HG03575 (cell line): ENCODE data around the gene ZBTB32.
"Not testable (repeated sequence)": the region's sequence is repeated elsewhere in the genome, so short reads cannot be mapped to it uniquely, and the experiment has no call there.

Experiments
- ATAC-seq: cut with Tn5 transposase; IDR thresholded peaks from one replicate; pipeline ENCODE4 v1.9.1; 2021; ENCODE audit not compliant: unreplicated experiment, insufficient number of reproducible peaks, low FRiP score; ENCODE audit errors: extremely low read depth

ZBTB32 gene

DNA sequence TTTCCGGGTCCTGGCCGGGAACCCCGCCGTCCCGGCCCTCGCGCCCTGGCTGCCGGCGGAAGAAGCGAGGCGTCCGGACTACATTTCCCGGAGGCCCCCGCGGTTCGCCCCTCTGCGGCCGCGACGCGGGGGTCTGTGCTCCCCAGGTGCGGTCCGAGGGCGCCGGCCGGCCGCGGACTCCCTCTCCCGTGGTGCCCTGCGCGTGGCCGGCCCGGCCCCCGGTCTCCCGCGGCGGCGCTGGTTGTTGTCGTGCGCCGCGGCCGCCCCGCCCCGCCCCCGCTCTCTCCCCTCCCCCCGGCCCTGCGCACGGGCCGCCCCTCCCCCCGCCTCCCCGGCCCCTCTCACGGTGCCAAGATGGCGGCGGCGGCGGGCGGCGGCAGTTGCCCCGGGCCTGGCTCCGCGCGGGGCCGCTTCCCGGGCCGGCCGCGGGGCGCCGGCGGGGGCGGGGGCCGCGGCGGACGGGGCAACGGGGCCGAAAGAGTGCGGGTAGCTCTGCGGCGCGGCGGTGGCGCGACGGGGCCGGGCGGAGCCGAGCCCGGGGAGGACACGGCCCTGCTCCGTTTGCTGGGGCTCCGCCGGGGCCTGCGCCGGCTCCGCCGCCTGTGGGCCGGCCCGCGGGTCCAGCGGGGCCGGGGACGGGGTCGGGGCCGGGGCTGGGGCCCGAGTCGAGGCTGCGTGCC, 13.4 kb downstream of the ZBTB32 start, which contains the start of gene KMT2B:
KMT2B (plus strand) TSS at position 339 of the 680 bp plus-strand sequence; CDS start at position 355, 16 bp downstream.
- ATAC-seq: no peak

- ATAC-seq: no peak
These were observed 14.1 kb downstream of the ZBTB32 start for GRCh38 chr19:35718345-35719041.

DNA sequence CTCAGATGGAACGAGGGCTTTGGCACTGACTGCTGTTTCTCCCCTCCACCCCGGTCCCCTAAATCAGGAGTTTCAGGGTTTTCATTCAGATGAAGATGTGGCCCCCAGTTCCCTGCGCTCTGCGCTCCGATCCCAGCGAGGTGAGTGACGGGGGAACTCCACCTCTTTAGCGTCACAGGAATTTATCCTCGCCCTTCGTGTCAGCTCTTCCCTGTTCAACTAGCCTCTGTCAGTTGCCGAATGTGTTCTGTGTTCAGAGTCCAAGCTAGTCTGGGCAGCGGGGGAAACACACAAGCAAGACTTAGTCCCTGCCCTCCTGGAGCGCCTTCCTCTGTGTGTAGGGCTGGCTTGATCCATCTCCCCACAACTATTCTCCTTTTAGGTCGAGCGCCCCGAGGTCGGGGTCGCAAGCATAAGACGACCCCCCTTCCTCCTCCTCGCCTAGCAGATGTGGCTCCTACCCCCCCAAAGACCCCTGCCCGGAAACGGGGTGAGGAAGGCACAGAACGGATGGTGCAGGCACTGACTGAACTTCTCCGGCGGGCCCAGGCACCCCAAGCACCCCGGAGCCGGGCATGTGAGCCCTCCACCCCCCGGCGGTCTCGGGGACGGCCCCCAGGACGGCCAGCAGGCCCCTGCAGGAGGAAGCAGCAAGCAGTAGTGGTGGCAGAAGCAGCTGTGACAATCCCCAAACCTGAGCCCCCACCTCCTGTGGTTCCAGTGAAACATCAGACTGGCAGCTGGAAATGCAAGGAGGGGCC, 15.2 kb downstream of the ZBTB32 start:
- no peak for ATAC-seq

GRCh38 chr19:35720163-35720524, 15.8 kb downstream of the ZBTB32 start:
- no peak for ATAC-seq

GRCh38 chr19:35720648-35721047, 16.3 kb downstream of the ZBTB32 start:
- no peak for ATAC-seq

GRCh38 chr19:35721374-35721773, 17.0 kb downstream of the ZBTB32 start:
- no peak for ATAC-seq

- no peak for ATAC-seq
These were observed 18.1 kb downstream of the ZBTB32 start for GRCh38 chr19:35722461-35722860.

GRCh38 chr19:35722897-35723296, 18.5 kb downstream of the ZBTB32 start:
- no peak for ATAC-seq

- ATAC-seq: no peak
These were observed 19.3 kb downstream of the ZBTB32 start for GRCh38 chr19:35723671-35724070.

DNA sequence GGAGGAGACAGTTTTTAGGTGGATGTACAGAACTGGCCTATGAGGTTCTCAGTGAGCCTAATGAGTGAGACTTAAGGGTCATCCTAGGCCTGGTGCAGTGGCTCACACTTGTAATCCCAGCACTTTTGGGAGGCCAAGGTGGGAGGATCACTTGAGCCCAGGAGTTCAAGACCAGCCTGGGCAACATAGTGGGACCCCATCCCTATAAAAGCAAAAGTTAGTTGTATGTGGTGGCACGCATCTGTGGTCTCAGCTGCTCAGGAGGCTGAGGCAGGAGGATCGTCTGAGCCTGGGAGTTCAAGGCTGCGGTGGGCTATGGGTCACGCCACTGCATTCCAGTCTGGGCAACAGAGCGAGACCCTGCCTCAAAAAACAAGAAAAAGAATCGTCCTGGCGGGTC, 19.8 kb downstream of the ZBTB32 start:
- ATAC-seq: not testable (repeated sequence)

- no peak for ATAC-seq
These were observed 20.2 kb downstream of the ZBTB32 start for GRCh38 chr19:35724560-35724959.

GRCh38 chr19:35725216-35725861, 21.0 kb downstream of the ZBTB32 start:
- no peak for ATAC-seq

GRCh38 chr19:35727053-35727955, 22.9 kb downstream of the ZBTB32 start:
- no peak for ATAC-seq

DNA sequence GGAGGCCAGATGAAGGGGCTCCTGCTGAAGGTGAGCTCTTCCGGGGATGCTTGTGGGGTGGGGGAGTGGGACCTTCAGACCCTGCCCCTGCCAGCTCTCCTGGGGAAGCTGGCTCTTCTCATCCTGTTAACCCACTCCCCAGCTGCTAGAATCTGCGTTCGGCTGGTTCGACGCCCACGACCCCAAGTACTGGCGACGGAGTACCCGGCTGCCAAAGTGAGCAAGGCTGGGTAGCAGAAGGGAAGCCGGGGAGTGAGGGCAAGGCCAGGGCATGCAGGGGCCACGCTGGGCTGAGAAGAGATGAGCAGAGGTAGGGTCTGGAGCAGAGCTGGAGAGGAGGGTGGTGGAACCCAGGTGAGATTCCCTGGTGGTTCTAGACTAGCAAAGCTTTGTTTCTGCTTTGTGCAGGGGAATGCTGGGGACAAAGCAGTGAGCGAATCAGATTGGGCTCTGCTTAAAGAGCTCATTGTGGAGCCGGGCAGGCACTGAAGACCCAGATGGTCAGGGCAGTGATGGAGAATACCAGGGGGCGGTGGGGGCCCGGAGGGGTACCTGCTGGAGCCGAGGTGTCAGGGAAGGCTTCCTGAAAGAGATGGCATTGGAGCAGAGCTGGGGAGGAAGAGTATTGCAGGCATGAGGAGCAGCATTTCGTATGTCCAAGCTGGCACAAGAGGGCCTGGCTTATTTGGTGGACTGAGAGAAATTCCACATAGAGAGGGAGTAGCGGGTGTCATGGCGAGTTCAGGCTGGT, 23.8 kb downstream of the ZBTB32 start:
- ATAC-seq: no peak

GRCh38 chr19:35729021-35729420, 24.7 kb downstream of the ZBTB32 start:
- ATAC-seq: no peak

DNA sequence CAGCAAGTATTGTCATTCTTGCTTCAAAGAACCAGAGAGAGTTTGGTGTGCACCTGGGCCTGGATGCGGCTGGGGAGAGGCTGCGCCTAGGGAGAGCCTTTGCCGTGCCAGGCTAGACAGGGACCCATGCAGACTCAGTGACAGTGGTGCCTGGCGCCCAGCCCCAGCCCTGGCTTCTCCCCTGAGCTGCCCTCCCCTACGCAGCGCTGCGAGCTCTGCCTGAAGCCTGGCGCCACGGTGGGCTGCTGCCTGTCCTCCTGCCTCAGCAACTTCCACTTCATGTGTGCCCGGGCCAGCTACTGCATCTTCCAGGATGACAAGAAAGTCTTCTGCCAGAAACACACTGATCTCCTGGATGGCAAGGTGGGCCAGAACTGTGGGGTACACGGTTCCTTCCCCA, 25.4 kb downstream of the ZBTB32 start:
- no peak for ATAC-seq

- no peak for ATAC-seq
These were observed 26.0 kb downstream of the ZBTB32 start for GRCh38 chr19:35730326-35730725.

GRCh38 chr19:35731353-35731752, 27.0 kb downstream of the ZBTB32 start:
- no peak for ATAC-seq
